DND-41 (cell line): ENCODE data around the gene SGK1.

Experiments used
- EZH2 ChIP-seq: IDR thresholded peaks from 3 replicates; pipeline ENCODE4 v1.6.1; 2012; ENCODE audit warnings: borderline replicate concordance, low read depth, mild to moderate bottlenecking, moderate library complexity, low read length, inconsistent platforms; ENCODE audit not compliant: severe bottlenecking
- TF ChIP-seq, protein P1 (sequence below): IDR thresholded peaks from 2 replicates; pipeline ENCODE4 v1.5.1; 2012; ENCODE audit warnings: borderline replicate concordance, low read length, moderate library complexity, mild to moderate bottlenecking; ENCODE audit not compliant: poor library complexity, severe bottlenecking; ENCODE audit errors: extremely low read depth

DNA sequence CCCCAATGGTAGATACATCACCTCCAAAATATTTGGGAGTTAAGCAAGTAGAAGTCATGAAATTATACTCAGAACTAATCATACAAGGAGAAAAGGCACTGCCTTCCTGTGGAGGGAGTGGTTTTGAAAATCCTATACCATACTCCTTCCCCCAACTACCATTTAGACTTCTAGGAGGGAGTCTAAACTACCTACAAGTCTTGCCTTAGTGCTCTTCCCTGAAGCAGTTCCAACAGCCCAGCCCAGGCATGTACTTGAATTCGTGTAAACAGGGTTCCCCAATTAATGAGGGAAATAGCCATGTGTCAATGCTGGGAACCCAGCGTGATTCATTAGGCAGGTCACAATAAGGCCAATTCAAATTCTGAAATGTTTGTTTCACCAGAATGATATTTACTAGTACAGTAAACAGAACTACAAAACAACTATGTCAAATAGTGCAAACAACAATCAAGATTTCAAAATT is 39.1 kb upstream of the SGK1 start:
- TF ChIP-seq EZH2: no peak
- TF ChIP-seq, protein P1, sequence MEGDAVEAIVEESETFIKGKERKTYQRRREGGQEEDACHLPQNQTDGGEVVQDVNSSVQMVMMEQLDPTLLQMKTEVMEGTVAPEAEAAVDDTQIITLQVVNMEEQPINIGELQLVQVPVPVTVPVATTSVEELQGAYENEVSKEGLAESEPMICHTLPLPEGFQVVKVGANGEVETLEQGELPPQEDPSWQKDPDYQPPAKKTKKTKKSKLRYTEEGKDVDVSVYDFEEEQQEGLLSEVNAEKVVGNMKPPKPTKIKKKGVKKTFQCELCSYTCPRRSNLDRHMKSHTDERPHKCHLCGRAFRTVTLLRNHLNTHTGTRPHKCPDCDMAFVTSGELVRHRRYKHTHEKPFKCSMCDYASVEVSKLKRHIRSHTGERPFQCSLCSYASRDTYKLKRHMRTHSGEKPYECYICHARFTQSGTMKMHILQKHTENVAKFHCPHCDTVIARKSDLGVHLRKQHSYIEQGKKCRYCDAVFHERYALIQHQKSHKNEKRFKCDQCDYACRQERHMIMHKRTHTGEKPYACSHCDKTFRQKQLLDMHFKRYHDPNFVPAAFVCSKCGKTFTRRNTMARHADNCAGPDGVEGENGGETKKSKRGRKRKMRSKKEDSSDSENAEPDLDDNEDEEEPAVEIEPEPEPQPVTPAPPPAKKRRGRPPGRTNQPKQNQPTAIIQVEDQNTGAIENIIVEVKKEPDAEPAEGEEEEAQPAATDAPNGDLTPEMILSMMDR: no peak
